ENCODE data around the gene ZNF445.

Gene ZNF445

DNA sequence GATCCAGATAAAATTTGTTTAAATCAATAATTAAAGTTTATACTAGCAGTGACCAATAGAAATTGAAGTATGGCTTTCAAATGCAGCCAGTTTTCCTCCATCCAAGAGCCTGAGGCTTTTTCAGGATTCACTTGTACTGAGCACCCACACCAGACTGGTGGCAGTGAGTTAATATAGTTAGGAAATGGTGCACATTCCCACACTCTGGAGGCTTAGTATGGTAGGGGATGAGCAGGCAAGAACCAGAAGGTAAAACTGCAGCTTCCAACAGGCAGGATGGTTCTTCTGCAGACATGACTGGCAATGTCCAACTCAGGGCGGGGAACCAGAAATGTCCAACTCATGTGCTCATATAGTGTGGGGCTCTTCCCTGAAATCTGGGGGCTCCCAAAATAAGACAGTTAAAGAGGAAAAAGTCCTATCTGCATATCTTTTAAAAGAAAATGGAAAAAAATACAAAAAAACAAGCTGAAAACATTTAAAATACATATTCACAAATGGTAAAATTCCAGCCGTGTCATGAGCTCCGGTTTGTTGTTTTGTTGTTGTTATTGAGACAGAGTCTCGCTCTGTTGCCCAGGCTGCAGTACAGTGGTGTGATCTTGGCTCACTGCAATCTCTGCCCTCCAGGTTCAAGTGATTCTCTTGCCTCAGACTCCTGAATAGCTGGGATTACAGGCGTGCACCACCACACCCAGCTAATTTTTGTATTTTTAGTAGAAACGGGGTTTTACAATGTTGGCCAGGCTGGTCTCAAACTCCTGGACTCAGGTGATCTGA, 18.4 kb upstream of the ZNF445 start:
- no peak overlapping the region for H3K4me3 ChIP-seq (IDR thresholded peaks at IDR 0.05; ENCODE audit: insufficient read depth, low read depth, low read length)
- no peaks in the 10 kb centered on the region for H4K20me1 ChIP-seq (ENCODE audit: insufficient read depth)
- H3K4me1 ChIP-seq (ENCODE audit: low read depth, poor library complexity, severe bottlenecking): no peaks in the 10 kb centered on the region
- H3K9ac ChIP-seq: no peak overlapping the region
- no peak overlapping the region for H3K27ac ChIP-seq
- H2AFZ ChIP-seq (ENCODE audit: low read depth): no peak overlapping the region
- TF ChIP-seq CTCF (conservative IDR thresholded peaks at IDR 0.05; ENCODE audit: low read depth, low read length): no peak
- no peaks in the 10 kb centered on the region for H3K79me2 ChIP-seq (ENCODE audit: insufficient read depth, low read depth)
- H3K4me2 ChIP-seq: no peak overlapping the region
- no peaks in the 10 kb centered on the region for H3K27me3 ChIP-seq (ENCODE audit: insufficient read depth, low read depth)
- no peaks in the 10 kb centered on the region for H3K36me3 ChIP-seq (ENCODE audit: insufficient read depth)

DNA sequence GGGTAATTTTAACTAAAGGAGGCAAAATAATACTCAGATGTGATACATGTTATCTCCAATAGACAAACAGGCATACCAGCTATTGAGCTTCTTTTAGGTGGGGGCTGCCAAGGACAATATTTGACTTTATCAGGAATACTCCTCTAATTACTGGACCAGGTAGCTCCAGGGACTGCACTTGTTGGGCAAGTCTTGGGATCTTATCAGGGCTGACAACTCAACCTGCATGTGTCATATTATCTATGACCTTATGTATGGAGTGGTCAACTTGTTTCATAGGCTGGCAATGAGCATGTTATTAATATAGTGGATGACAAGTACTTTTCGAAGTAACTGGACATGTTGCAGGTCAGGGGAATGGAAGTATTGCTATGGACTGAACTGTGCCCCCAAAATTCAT, 15.0 kb upstream of the ZNF445 start:
- H3K4me3 ChIP-seq (IDR thresholded peaks at IDR 0.05; ENCODE audit: insufficient read depth, low read depth, low read length): no peak overlapping the region
- no peak overlapping the region for H3K9ac ChIP-seq
- no peak overlapping the region for H3K4me2 ChIP-seq
- no peak for TF ChIP-seq CTCF (conservative IDR thresholded peaks at IDR 0.05; ENCODE audit: low read depth, low read length)
- no peaks in the 10 kb centered on the region for H3K4me1 ChIP-seq (ENCODE audit: low read depth, poor library complexity, severe bottlenecking)
- no peaks in the 10 kb centered on the region for H3K79me2 ChIP-seq (ENCODE audit: insufficient read depth, low read depth)
- no peaks in the 10 kb centered on the region for H3K36me3 ChIP-seq (ENCODE audit: insufficient read depth)
- H3K27me3 ChIP-seq (ENCODE audit: insufficient read depth, low read depth): no peaks in the 10 kb centered on the region
- no peaks in the 10 kb centered on the region for H4K20me1 ChIP-seq (ENCODE audit: insufficient read depth)
- H2AFZ ChIP-seq (ENCODE audit: low read depth): no peak overlapping the region
- no peak overlapping the region for H3K27ac ChIP-seq

DNA sequence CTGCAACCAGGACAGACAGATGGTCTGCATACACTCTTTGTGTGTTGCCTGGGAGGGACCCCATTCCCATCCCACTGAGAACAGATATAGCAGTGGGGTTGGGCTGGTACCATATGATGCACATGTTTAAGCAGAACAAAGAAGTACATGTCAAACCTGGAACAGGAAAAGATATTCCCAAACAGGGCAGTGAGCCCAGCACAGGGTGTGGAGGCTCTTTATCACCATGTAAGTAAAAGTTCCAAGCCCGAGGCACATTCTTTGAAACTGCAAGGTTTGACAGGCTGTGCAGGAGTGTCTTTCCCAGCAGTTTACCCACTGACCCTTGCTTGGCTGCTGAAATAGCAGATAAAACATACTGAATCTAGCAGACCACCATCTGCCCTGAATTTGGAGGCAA, 5.3 kb upstream of the ZNF445 start:
- Histone ChIP-seq H3K4me3 (IDR thresholded peaks at IDR 0.05; ENCODE audit: insufficient read depth, low read depth, low read length) (no peak overlapping the region), H3K27me3 (ENCODE audit: insufficient read depth, low read depth) (no peaks in the 10 kb centered on the region), H3K9ac (no peak overlapping the region), H3K4me1 (ENCODE audit: low read depth, poor library complexity, severe bottlenecking) (no peaks in the 10 kb centered on the region), H2AFZ (ENCODE audit: low read depth) (no peak overlapping the region), H4K20me1 (ENCODE audit: insufficient read depth) (no peaks in the 10 kb centered on the region), H3K79me2 (ENCODE audit: insufficient read depth, low read depth) (no peaks in the 10 kb centered on the region), H3K36me3 (ENCODE audit: insufficient read depth) (no peaks in the 10 kb centered on the region), H3K4me2 (no peak overlapping the region), H3K27ac (no peak overlapping the region)
- no peak for TF ChIP-seq CTCF (conservative IDR thresholded peaks at IDR 0.05; ENCODE audit: low read depth, low read length)

- Histone ChIP-seq H3K4me1 (ENCODE audit: low read depth, poor library complexity, severe bottlenecking) (peaks cover 7% of the 10 kb centered on the region), H3K79me2 (ENCODE audit: insufficient read depth, low read depth) (peaks cover 5% of the 10 kb centered on the region; the same call in 1 of the 2 replicates), H4K20me1 (ENCODE audit: insufficient read depth) (no peaks in the 10 kb centered on the region), H3K9ac (no peak overlapping the region), H3K27me3 (ENCODE audit: insufficient read depth, low read depth) (no peaks in the 10 kb centered on the region), H3K4me2 (no peak overlapping the region), H3K27ac (no peak overlapping the region), H3K36me3 (ENCODE audit: insufficient read depth) (no peaks in the 10 kb centered on the region), H3K4me3 (IDR thresholded peaks at IDR 0.05; ENCODE audit: insufficient read depth, low read depth, low read length) (no peak overlapping the region), H2AFZ (ENCODE audit: low read depth) (peak overlapping the region; percentile 90; the same call in 1 of the 2 replicates)
- no peak for TF ChIP-seq CTCF (conservative IDR thresholded peaks at IDR 0.05; ENCODE audit: low read depth, low read length)
Measured at GRCh38 chr3:44478606-44479094, 1.2 kb upstream of the ZNF445 start.

Data from KMS-11 (cell line).